ENCODE results near the gene TRIM9. TPM values are rescaled to one million over a fixed set of nuclear protein-coding genes. Genes with fewer than 3 reads are reported as not detected.
A peak's percentile ranks its signal among the peaks of the same experiment; 100 is the strongest.

Gene TRIM9
- total and polyA plus RNA-seq, 9 of the 15 experiments (the other 6 are each of a cell fraction or from before 2014, with no cell fraction given): 0.03 to 0.15 (median 0.04) TPM; not detected in 4

GRCh38 chr14:50985124-50985858, 109.6 kb downstream of the TRIM9 start:
- no peak overlapping the region for H3K9ac ChIP-seq (ENCODE audit: insufficient read depth in 1 of 2, low read depth in 2 of 2, low read length in 2 of 2)
- ChIA-PET CTCF (ENCODE audit: low intra/inter-chr PET ratio) (no interaction called here), POLR2A (no interaction called here)
- no peak for TF ChIP-seq ZBTB33 (CRISPR knock-in tag; IDR thresholded peaks at IDR 0.05)
- TF ChIP-seq PRPF4 (IDR thresholded peaks at IDR 0.05; ENCODE audit: insufficient read depth, low read depth, low read length, poor library complexity, severe bottlenecking): no peak
- TF ChIP-seq ZNF785 (CRISPR knock-in tag; IDR thresholded peaks at IDR 0.05): no peak
- no peak for TF ChIP-seq PRDM10 (IDR thresholded peaks at IDR 0.05; ENCODE audit: partially characterized antibody)
- TF ChIP-seq THAP7 (CRISPR knock-in tag; IDR thresholded peaks at IDR 0.05): no peak
- TF ChIP-seq ZNF134 (CRISPR knock-in tag; conservative IDR thresholded peaks at IDR 0.05): no peak
- no peak for TF ChIP-seq ZNF436 (CRISPR knock-in tag; IDR thresholded peaks at IDR 0.05)
- ATAC-seq (no peak), DNase-seq (ENCODE audit: extremely low read depth in 1 of 4, low spot score in 3 of 4) (no peak), FAIRE-seq (no peak)
- H3K27ac ChIP-seq (ENCODE audit: extremely low read depth, low read depth, low read length): no peak overlapping the region
- no TSS peak for BruUV-seq (replicated peaks)
- no peaks in the 10 kb centered on the region for H3K4me1 ChIP-seq (replicated peaks in 1 of 2; ENCODE audit: control insufficient read depth in 2 of 2, insufficient read depth in 2 of 2, low read length in 2 of 2)
- no peaks in the 10 kb centered on the region for H3K9me1 ChIP-seq (ENCODE audit: control insufficient read depth, insufficient read depth, low read length)
- no peaks in the 10 kb centered on the region for H3K79me2 ChIP-seq (ENCODE audit: control insufficient read depth, insufficient read depth, low read length)
- H4K20me1 ChIP-seq (replicated peaks; ENCODE audit: control insufficient read depth, insufficient read depth, low read length): no peaks in the 10 kb centered on the region
- H3K27me3 ChIP-seq (ENCODE audit: control insufficient read depth in 2 of 2, insufficient read depth in 2 of 2, low read length in 2 of 2): peaks cover 13 to 23% of the 10 kb centered on the region in 2 experiments; a peak in 4 of 5 replicates
- WGBS (ENCODE audit: insufficient coverage, low coverage, missing lambda C conversion rate): under 1% methylated on average over 13 of the region's 13 CpGs
- H3K4me2 ChIP-seq (ENCODE audit: insufficient read depth, low read length): peak overlapping the region; percentile 37
- H3K36me3 ChIP-seq (ENCODE audit: control insufficient read depth, insufficient read depth, low read length): no peaks in the 10 kb centered on the region
- no peak overlapping the region for H3K4me3 ChIP-seq
- H2AFZ ChIP-seq (ENCODE audit: low read depth, low read length): no peak overlapping the region
- intact Hi-C loops (cut with micrococcal nuclease): no loop called here
- no peaks in the 10 kb centered on the region for H3K9me3 ChIP-seq (replicated peaks; ENCODE audit: control insufficient read depth, insufficient read depth, low read depth, low read length)
- in situ Hi-C loops (cut with MboI): no loop called here

All from K562 (cell line).